Type B pancreatic cell (in vitro differentiated cells): ENCODE results near the gene ZNF664. TPM values are rescaled to one million over a fixed set of nuclear protein-coding genes. Genes with fewer than 3 reads are reported as not detected.

Experiments used
- DNase-seq: peaks from one replicate; pipeline ENCODE4 v3.0.0; 2021; ENCODE audit warnings: mixed read lengths; ENCODE audit not compliant: unreplicated experiment; ENCODE audit errors: extremely low spot score
- H3K27ac Mint-ChIP-seq: 2 replicates; pipeline ENCODE4 v1.8.0; 2021; ENCODE audit warnings: mild to moderate bottlenecking, mixed read lengths
- H3K27me3 Mint-ChIP-seq: 2 replicates; pipeline ENCODE4 v1.8.0; 2021; ENCODE audit warnings: mixed read lengths
- H3K36me3 Mint-ChIP-seq: 2 replicates; pipeline ENCODE4 v1.8.0; 2021; ENCODE audit warnings: mixed read lengths
- H3K4me1 Mint-ChIP-seq: one replicate; pipeline ENCODE4 v1.8.0; 2021; ENCODE audit warnings: mixed read lengths; ENCODE audit not compliant: unreplicated experiment
- H3K4me3 Mint-ChIP-seq: 2 replicates; pipeline ENCODE4 v1.8.0; 2021; ENCODE audit warnings: mild to moderate bottlenecking, mixed read lengths
- H3K9me3 Mint-ChIP-seq: 2 replicates; pipeline ENCODE4 v1.8.0; 2021; ENCODE audit warnings: mixed read lengths
- total RNA-seq: library from RNA; stranded (reverse); gene quantifications from 2 replicates; pipeline ENCODE4 v1.2.1, GENCODE V29; 2021; ENCODE audit warnings: low replicate concordance
- TF ChIP-seq, protein P1 (sequence below): fragments of 200-600 bp; sonication (generic); conservative IDR thresholded peaks from 2 replicates; pipeline ENCODE4 v1.5.0; 2021; ENCODE audit warnings: antibody characterized with exemption, mild to moderate bottlenecking

ZNF664 gene
- total RNA-seq, 1 donor from 2014 or later, result 149 TPM

- Mint-ChIP-seq H3K4me1 (peaks cover 30% of the 10 kb centered on the region), H3K36me3 (no peaks in the 10 kb centered on the region), H3K4me3 (no peak overlapping the region), H3K9me3 (no peaks in the 10 kb centered on the region), H3K27ac (no peak overlapping the region), H3K27me3 (no peaks in the 10 kb centered on the region)
- DNase-seq, result no peak
- TF ChIP-seq, protein P1, sequence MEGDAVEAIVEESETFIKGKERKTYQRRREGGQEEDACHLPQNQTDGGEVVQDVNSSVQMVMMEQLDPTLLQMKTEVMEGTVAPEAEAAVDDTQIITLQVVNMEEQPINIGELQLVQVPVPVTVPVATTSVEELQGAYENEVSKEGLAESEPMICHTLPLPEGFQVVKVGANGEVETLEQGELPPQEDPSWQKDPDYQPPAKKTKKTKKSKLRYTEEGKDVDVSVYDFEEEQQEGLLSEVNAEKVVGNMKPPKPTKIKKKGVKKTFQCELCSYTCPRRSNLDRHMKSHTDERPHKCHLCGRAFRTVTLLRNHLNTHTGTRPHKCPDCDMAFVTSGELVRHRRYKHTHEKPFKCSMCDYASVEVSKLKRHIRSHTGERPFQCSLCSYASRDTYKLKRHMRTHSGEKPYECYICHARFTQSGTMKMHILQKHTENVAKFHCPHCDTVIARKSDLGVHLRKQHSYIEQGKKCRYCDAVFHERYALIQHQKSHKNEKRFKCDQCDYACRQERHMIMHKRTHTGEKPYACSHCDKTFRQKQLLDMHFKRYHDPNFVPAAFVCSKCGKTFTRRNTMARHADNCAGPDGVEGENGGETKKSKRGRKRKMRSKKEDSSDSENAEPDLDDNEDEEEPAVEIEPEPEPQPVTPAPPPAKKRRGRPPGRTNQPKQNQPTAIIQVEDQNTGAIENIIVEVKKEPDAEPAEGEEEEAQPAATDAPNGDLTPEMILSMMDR, result no peak
Measured at GRCh38 chr12:123951467-123951866, 21.5 kb upstream of the ZNF664 start.

DNA sequence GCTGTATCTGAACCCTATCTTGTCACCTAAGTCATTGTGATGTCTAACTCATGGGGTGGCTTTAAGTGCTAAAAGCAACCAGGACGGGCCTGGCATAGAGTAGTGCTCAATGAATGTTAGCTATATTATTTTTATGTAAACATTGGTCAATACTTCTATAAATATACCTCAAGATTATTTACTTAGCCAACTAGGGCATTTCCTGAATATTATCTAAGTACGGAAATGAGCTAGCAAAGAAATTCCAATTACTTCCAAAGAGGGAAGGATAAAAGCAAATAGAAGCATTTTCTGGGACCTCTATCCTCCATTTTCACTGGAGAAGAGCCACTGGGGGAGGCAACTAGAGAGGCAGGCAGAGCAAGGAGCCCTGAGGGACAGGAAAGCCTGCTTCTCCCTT, 21.0 kb upstream of the ZNF664 start:
- no peak for DNase-seq
- H3K36me3 Mint-ChIP-seq, result no peaks in the 10 kb centered on the region
- peaks cover 35% of the 10 kb centered on the region for H3K4me1 Mint-ChIP-seq
- H3K27ac Mint-ChIP-seq, result no peak overlapping the region
- TF ChIP-seq, protein P1, result no peak
- H3K9me3 Mint-ChIP-seq, result no peaks in the 10 kb centered on the region
- no peak overlapping the region for H3K4me3 Mint-ChIP-seq
- no peaks in the 10 kb centered on the region for H3K27me3 Mint-ChIP-seq

- TF ChIP-seq, protein P1, result no peak
- no peaks in the 10 kb centered on the region for H3K36me3 Mint-ChIP-seq
- peaks cover 16% of the 10 kb centered on the region for H3K4me1 Mint-ChIP-seq
- no peak overlapping the region for H3K27ac Mint-ChIP-seq
- no peak overlapping the region for H3K4me3 Mint-ChIP-seq
- no peaks in the 10 kb centered on the region for H3K27me3 Mint-ChIP-seq
- H3K9me3 Mint-ChIP-seq, result no peaks in the 10 kb centered on the region
- no peak for DNase-seq
Measured at GRCh38 chr12:123954647-123955350, 18.2 kb upstream of the ZNF664 start.

- H3K36me3 Mint-ChIP-seq, result no peaks in the 10 kb centered on the region
- no peak overlapping the region for H3K27ac Mint-ChIP-seq
- H3K27me3 Mint-ChIP-seq, result no peaks in the 10 kb centered on the region
- TF ChIP-seq, protein P1, result no peak
- no peak overlapping the region for H3K4me3 Mint-ChIP-seq
- H3K9me3 Mint-ChIP-seq, result no peaks in the 10 kb centered on the region
- peaks cover 19% of the 10 kb centered on the region for H3K4me1 Mint-ChIP-seq
- no peak for DNase-seq
Measured at GRCh38 chr12:123956249-123956648, 16.8 kb upstream of the ZNF664 start.

DNA sequence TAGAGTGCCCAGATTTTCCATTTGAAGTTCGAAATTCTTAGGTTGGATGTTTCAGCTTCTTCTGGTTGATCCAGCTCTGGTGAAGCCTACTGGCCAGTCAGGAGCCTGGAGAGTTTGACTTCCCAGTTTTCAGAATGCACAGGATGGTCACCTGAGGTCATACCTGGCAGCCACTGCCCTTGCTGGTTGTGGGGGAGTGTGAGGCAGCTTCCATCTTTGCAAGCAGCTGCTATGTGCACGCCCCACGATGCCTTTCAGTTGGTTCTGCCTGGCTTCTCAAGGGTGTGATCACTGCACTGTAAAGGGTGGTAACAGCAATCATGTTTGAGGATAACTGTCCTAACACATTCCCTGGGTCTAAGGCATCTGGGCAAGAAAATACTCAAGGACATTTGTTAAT, 15.8 kb upstream of the ZNF664 start:
- H3K27ac Mint-ChIP-seq, result no peak overlapping the region
- H3K27me3 Mint-ChIP-seq, result no peaks in the 10 kb centered on the region
- H3K4me3 Mint-ChIP-seq, result no peak overlapping the region
- H3K9me3 Mint-ChIP-seq, result no peaks in the 10 kb centered on the region
- H3K4me1 Mint-ChIP-seq, result peaks cover 21% of the 10 kb centered on the region
- TF ChIP-seq, protein P1, result no peak
- no peaks in the 10 kb centered on the region for H3K36me3 Mint-ChIP-seq
- DNase-seq, result no peak
